HG03558 (cell line): ENCODE results near the gene CNN2.

Experiments
- ATAC-seq: cut with Tn5 transposase; IDR thresholded peaks from one replicate; pipeline ENCODE4 v1.9.1; 2021; ENCODE audit warnings: moderate number of reproducible peaks; ENCODE audit not compliant: unreplicated experiment; ENCODE audit errors: extremely low read depth

CNN2 gene

GRCh38 chr19:994516-994915, 31.9 kb upstream of the CNN2 start:
- ATAC-seq = no peak

DNA sequence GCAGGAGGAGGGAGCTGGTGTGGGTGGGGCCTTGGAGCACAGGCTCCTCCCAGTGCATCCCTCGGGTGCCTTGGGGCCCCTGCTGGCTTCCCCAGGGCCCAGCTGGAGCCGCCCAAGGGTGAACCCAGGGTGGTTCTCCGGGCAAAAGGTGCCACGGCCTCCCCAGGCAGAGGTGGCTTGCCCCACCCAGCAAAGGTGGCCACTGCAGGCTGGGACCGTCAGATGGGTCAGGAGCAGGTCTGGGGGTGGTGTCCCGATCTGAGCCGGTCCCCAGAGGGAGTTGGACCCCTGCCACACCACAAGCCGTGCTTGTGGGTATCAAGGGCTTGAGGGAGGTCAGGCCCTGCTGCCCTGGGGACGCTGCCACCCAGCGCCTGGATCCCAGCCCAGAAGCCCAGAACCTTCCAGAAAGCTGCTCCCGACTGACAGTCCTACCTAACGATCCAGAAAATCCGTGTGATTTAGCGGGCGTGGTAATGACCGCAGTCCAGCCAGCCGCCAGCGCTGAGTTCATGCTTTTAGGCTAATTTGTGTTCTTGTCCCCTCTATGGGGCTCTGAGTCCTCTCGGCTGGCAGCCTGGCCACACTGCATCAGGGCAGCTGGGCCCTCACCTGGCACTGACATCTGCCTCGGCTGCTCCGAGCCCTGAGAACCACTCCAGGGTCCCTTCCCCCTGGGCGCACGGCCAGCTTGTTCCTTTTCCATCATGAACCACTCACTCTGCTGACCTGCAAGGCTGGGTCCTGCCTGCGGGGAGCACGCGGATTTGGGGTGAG, 31.2 kb upstream of the CNN2 start:
- ATAC-seq = no peak

- no peak for ATAC-seq
Measured at GRCh38 chr19:996051-996838, 30.2 kb upstream of the CNN2 start.

- ATAC-seq = no peak
Measured at GRCh38 chr19:998064-998463, 28.3 kb upstream of the CNN2 start.

DNA sequence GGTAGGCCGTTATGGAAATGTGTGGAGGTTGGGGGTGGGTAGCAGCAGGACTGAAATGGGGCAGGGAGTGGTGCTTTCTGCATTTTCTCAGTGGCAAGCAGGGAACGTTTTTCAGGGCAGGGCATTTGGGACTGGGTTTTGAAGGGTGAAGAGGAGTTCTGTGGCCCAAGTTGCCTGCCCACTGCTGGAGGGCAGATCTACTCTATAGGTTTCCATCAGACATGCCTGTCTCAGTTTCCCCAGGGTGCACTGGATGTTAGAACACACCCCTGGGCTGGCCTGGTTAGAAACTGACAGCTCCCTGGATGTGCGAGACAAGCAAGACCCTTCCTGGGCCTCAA, 27.1 kb upstream of the CNN2 start:
- no peak for ATAC-seq

GRCh38 chr19:1000095-1000494, 26.3 kb upstream of the CNN2 start, which contains the start of gene GRIN3B:
Gene GRIN3B, plus strand, starts transcription at chr19:1000419. Its CDS starts 19 bp downstream, at chr19:1000438.
- no peak for ATAC-seq

GRCh38 chr19:1000591-1001537, 25.5 kb upstream of the CNN2 start:
- ATAC-seq = no peak

- ATAC-seq = no peak
Measured at GRCh38 chr19:1001538-1002166, 24.8 kb upstream of the CNN2 start.

- no peak for ATAC-seq
Measured at GRCh38 chr19:1002600-1002999, 23.8 kb upstream of the CNN2 start.

DNA sequence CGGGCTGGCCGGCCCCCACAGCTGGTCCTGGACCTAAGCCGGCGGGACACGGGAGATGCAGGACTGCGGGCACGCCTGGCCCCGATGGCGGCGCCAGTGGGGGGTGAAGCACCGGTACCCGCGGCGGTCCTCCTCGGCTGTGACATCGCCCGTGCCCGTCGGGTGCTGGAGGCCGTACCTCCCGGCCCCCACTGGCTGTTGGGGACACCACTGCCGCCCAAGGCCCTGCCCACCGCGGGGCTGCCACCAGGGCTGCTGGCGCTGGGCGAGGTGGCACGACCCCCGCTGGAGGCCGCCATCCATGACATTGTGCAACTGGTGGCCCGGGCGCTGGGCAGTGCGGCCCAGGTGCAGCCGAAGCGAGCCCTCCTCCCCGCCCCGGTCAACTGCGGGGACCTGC, 23.1 kb upstream of the CNN2 start:
- no peak for ATAC-seq

DNA sequence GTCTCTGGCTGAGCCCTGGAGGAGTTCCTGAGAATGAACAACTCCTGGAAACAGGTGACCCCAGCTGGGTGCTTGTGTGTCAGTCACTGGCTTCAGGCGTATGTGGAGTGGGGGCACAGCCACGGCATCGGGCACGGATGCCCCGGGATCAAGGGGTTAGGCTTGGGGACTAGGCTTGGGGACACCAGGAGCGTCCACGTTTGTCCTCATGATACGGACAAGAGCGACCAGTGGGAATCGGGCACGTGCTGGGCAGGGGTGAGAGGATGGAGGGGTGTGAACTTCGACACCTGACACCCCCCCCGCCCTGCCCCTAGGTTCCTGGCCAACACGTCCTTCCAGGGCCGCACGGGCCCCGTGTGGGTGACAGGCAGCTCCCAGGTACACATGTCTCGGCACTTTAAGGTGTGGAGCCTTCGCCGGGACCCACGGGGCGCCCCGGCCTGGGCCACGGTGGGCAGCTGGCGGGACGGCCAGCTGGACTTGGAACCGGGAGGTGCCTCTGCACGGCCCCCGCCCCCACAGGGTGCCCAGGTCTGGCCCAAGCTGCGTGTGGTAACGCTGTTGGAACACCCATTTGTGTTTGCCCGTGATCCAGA, 22.1 kb upstream of the CNN2 start:
- ATAC-seq = no peak

DNA sequence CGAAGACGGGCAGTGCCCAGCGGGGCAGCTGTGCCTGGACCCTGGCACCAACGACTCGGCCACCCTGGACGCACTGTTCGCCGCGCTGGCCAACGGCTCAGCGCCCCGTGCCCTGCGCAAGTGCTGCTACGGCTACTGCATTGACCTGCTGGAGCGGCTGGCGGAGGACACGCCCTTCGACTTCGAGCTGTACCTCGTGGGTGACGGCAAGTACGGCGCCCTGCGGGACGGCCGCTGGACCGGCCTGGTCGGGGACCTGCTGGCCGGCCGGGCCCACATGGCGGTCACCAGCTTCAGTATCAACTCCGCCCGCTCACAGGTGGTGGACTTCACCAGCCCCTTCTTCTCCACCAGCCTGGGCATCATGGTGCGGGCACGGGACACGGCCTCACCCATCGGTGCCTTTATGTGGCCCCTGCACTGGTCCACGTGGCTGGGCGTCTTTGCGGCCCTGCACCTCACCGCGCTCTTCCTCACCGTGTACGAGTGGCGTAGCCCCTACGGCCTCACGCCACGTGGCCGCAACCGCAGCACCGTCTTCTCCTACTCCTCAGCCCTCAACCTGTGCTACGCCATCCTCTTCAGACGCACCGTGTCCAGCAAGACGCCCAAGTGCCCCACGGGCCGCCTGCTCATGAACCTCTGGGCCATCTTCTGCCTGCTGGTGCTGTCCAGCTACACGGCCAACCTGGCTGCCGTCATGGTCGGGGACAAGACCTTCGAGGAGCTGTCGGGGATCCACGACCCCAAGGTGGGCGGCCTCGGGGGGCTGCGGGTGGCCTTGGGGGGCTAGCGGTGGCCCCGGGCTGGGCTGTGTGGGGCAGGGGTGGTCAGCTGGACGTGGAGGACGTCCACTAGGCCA, 21.4 kb upstream of the CNN2 start:
- no peak for ATAC-seq

- ATAC-seq = no peak
Measured at GRCh38 chr19:1006711-1007398, 19.6 kb upstream of the CNN2 start.

GRCh38 chr19:1007399-1008251, 18.8 kb upstream of the CNN2 start:
- ATAC-seq = no peak

DNA sequence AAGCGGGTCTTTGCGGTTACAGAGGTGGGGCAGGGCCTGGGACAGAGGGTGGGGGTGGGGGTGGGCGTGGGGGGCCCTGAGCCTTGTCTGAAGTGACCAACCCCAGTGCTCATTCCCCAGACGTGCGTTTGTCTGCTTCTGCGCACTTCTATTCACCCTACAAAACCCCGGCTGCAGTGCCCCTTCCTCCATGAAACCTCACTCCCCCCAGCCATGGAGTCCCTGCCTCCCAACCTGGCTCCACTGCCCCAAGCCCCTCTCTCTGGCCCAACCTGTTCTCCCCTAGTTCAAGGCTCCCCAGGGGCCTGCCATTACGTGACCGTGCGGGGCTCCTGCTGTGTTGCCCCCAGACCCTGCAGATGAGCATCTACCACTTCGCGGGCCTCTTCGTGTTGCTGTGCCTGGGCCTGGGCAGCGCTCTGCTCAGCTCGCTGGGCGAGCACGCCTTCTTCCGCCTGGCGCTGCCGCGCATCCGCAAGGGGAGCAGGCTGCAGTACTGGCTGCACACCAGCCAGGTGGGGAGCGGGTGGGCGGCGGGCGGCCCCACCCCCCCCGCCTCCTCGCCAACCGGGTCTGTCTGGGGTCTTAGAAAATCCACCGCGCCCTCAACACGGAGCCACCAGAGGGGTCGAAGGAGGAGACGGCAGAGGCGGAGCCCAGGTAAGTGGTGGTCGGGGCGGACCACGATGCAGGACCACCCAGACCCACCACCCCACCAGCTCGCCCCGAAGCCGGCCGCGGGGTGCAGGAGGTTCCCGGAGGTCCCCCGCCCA, 18.0 kb upstream of the CNN2 start:
- no peak for ATAC-seq

DNA sequence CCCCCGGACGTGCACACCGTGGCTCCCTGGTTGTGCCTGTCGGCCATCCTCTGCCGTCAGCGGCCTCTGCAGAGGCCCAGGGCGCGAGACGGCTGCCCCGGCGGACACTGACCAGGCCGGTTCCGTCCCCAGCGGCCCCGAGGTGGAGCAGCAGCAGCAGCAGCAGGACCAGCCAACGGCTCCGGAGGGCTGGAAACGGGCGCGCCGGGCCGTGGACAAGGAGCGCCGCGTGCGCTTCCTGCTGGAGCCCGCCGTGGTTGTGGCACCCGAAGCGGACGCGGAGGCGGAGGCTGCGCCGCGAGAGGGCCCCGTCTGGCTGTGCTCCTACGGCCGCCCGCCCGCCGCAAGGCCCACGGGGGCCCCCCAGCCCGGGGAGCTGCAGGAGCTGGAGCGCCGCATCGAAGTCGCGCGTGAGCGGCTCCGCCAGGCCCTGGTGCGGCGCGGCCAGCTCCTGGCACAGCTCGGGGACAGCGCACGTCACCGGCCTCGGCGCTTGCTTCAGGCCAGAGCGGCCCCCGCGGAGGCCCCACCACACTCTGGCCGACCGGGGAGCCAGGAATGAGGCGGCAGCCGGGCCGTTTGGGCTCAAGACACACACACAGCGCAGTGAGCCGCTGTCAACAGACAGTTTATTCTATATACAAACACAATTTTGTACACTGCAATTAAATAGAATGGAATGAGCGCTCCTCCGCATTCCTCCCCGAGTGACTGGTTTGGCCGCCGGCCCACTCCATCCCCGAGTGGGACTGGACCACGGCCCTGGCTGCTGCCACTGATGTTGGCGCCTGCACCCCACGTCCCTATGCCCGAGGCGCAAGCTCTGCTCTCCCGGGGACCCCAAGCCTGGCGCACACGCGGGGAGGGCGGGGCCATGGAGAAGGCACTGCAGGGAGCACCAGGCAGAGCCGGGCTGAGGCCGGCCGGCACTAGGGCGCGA, 17.1 kb upstream of the CNN2 start:
- no peak for ATAC-seq
